Body of pancreas (tissue), 4 donors: ENCODE results near the gene TDP1. TPM values are rescaled to one million over a fixed set of nuclear protein-coding genes. Genes with fewer than 3 reads are reported as not detected.

Experiments
- ATAC-seq: fragments of 150-250 bp; one replicate; pipeline ENCODE4 v1.9.1; 2016
- DNase-seq, 4 donors: peaks; one replicate each; pipeline ENCODE4 v3.0.0-alpha.2; 2019
- H3K27ac ChIP-seq, 4 donors: fragments of 200-600 bp; sonication (generic); 1 replicate in 3 of 4; 2 replicates in 1 of 4; pipeline versions ENCODE4 v1.5.1 to v1.6.1; 2016 to 2019; ENCODE audit warnings: mild to moderate bottlenecking in 1 of 4, mixed read lengths in 1 of 4, moderate library complexity in 1 of 4
- H3K27me3 ChIP-seq, 2 donors: fragments of 200-600 bp; sonication (generic); one replicate each; pipeline ENCODE4 v1.6.0; 2016; ENCODE audit warnings: mild to moderate bottlenecking in 1 of 2
- H3K36me3 ChIP-seq, 2 donors: fragments of 200-600 bp; sonication (generic); replicated peaks in 1 of 2; 2 replicates each; pipeline ENCODE4 v1.5.1; 2016; ENCODE audit warnings: low read depth in 2 of 2; ENCODE audit not compliant: insufficient read depth in 1 of 2
- H3K4me1 ChIP-seq: fragments of 200-600 bp; sonication (generic); one replicate; pipeline ENCODE4 v1.6.0; 2016
- H3K4me3 ChIP-seq, 2 donors: fragments of 200-600 bp; sonication (generic); 1 replicate in 1 of 2; 2 replicates in 1 of 2; pipeline ENCODE4 v1.5.1; 2016 to 2019
- H3K9me3 ChIP-seq, 3 donors: fragments of 200-600 bp; sonication (generic); 1 replicate in 2 of 3; 2 replicates in 1 of 3; pipeline ENCODE4 v1.5.1; 2016
- CTCF ChIP-seq, 7 experiments: fragments of 450-650 bp in 4 of 7; fragments of 200-600 bp in 3 of 7; sonication (generic) in 3 of 7; IDR thresholded peaks; one replicate each; pipeline ENCODE4 v1.5.1; 2016 to 2019; ENCODE audit warnings: antibody characterized with exemption in 7 of 7
- POLR2A ChIP-seq, 3 donors: fragments of 450-650 bp; IDR thresholded peaks; one replicate each; pipeline ENCODE4 v1.6.1; 2016; ENCODE audit warnings: antibody characterized with exemption in 3 of 3, mild to moderate bottlenecking in 2 of 3
- WGBS, 2 donors: methylation state at CpG; one replicate each; pipeline ENCODE4 v1.1.5; 2017; 5-methylcytosine and 5-hydroxymethylcytosine counted together
- intact Hi-C: fragments of 100-400 bp; cut with DNase I; formaldehyde crosslinking; loops from one replicate; pipeline ENCODE4 v1.15.1; 2023
- total RNA-seq, 2 donors: library from RNA; depleted of rRNA; stranded (reverse); fragments of >200 nt; gene quantifications; one replicate each; pipeline ENCODE4 v1.1.0, GENCODE V29; 2016

The TDP1 gene
- total RNA-seq, 2 donors from 2014 or later, result 7.5 to 10.5 TPM

- WGBS, 2 donors, result 7 to 30% methylated on average over 1 of the region's 1 CpG
- DNase-seq, result no peak
Measured at GRCh38 chr14:90091393-90091792, 135.7 kb downstream of the TDP1 start.

GRCh38 chr14:90093942-90094595 lies 138.3 kb downstream of the TDP1 start:
- Histone ChIP-seq H3K27ac (no peak overlapping the region), H3K36me3 (no peaks in the 10 kb centered on the region), H3K27me3 (no peaks in the 10 kb centered on the region), H3K4me1 (no peaks in the 10 kb centered on the region), H3K4me3 (no peak overlapping the region), H3K9me3 (no peaks in the 10 kb centered on the region)
- DNase-seq (no peak), ATAC-seq (no peak)
- intact Hi-C loops, result no loop called here
- TF ChIP-seq POLR2A (IDR thresholded peaks at IDR 0.05) (no peak), CTCF (IDR thresholded peaks at IDR 0.05) (no peak)
- 34 to 37% methylated on average over 2 of the region's 2 CpGs for WGBS, 2 donors

More at GRCh38 chr14:90091393-90091792, 135.7 kb downstream of the TDP1 start:
- H3K27ac ChIP-seq, result no peak overlapping the region
- intact Hi-C loops, result no loop called here
- no peak overlapping the region for H3K4me3 ChIP-seq
- no peak for ATAC-seq
- no peaks in the 10 kb centered on the region for H3K36me3 ChIP-seq
- no peaks in the 10 kb centered on the region for H3K9me3 ChIP-seq
- H3K27me3 ChIP-seq, result no peaks in the 10 kb centered on the region
- TF ChIP-seq POLR2A (IDR thresholded peaks at IDR 0.05), result no peak
- TF ChIP-seq CTCF (IDR thresholded peaks at IDR 0.05), result no peak
- H3K4me1 ChIP-seq, result no peaks in the 10 kb centered on the region

Other genes starting within 250 kb of the TDP1 start
- gene EFCAB11, start 1.2 kb upstream of the TDP1 start, total RNA-seq, result 1 to 10 TPM; 1.6 to 2.9 TPM
- gene KCNK13, start 106.1 kb downstream of the TDP1 start, total RNA-seq, result under 1 TPM in 1 of 2 donors, not detected in 1; 0.26 TPM